Central memory CD8-positive, alpha-beta T cell (primary cell): Measurements from ENCODE around the gene SSTR5.

Experiments
- ATAC-seq: fragments of 150-1000 bp; cut with Tn5 transposase; replicated peaks from 2 replicates; pipeline ENCODE4 v1.10.0; 2022; ENCODE audit warnings: mild to moderate bottlenecking, moderate FRiP score, moderate number of reproducible peaks; ENCODE audit not compliant: poor library complexity, severe bottlenecking; ENCODE audit errors: extremely low read depth
- DNase-seq, 2 donors: peaks; one replicate each; pipeline ENCODE4 v3.0.0; 2021; ENCODE audit warnings: low spot score in 2 of 2
- H3K27ac Mint-ChIP-seq: one replicate; pipeline ENCODE4 v1.8.0; 2022; ENCODE audit warnings: low read depth, mild to moderate bottlenecking, moderate library complexity, mixed read lengths
- H3K27me3 Mint-ChIP-seq: one replicate; pipeline ENCODE4 v1.8.0; 2022; ENCODE audit warnings: mixed read lengths
- H3K36me3 Mint-ChIP-seq: one replicate; pipeline ENCODE4 v1.8.0; 2022; ENCODE audit warnings: mild to moderate bottlenecking, moderate library complexity, mixed read lengths; ENCODE audit not compliant: insufficient read depth
- H3K4me1 Mint-ChIP-seq: one replicate; pipeline ENCODE4 v1.8.0; 2022; ENCODE audit warnings: mixed read lengths
- H3K4me3 Mint-ChIP-seq: one replicate; pipeline ENCODE4 v1.8.0; 2022; ENCODE audit warnings: mild to moderate bottlenecking, moderate library complexity, mixed read lengths
- H3K9me3 Mint-ChIP-seq: one replicate; pipeline ENCODE4 v1.8.0; 2022; ENCODE audit warnings: mixed read lengths

Gene SSTR5

DNA sequence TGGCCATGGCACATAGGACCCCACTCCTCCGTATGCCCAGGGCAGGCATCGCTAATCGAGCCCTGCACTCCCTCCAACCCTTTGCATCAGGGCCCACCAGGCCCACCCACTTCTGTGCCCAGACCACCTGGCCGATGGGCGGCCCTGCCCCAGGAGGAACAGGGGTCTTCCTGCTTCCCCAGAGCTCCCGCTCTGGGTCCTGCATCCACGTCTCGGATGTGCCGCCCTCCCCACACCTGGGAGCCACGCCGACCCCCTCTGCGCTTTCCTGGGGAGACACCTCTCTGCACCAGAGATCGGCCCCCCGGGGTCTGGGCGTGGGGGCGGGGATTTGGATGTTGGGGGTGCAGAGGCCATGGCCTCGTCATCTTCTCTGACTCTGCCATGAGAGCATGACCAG is 21.1 kb upstream of the SSTR5 start:
- H3K27ac Mint-ChIP-seq, result no peak overlapping the region
- no peaks in the 10 kb centered on the region for H3K9me3 Mint-ChIP-seq
- H3K4me1 Mint-ChIP-seq, result no peaks in the 10 kb centered on the region
- no peaks in the 10 kb centered on the region for H3K36me3 Mint-ChIP-seq
- ATAC-seq, result no peak
- no peak for DNase-seq
- H3K4me3 Mint-ChIP-seq, result no peak overlapping the region
- H3K27me3 Mint-ChIP-seq, result no peaks in the 10 kb centered on the region

DNA sequence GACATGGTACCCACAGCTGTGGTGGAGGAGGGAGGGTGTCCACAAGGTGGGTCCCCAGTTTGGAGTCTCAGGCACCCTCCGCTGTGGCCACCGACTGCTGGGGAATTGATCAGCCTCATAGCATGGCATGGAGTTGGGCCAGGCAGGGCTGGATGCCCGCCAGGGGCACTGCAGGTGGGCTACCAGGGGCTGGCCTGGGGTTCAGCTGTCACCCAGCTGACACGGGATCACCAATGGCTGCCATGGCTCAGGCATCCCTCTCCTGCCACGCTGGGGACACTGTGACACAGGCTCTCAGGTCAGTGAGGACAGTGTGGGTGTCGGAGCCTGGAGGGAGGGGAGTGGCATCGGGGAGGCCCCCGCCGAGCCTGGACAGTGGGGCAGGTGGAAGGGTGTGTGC is 19.8 kb upstream of the SSTR5 start:
- Mint-ChIP-seq H3K4me3 (no peak overlapping the region), H3K9me3 (no peaks in the 10 kb centered on the region), H3K27me3 (no peaks in the 10 kb centered on the region), H3K4me1 (no peaks in the 10 kb centered on the region), H3K27ac (no peak overlapping the region), H3K36me3 (no peaks in the 10 kb centered on the region)
- DNase-seq, result no peak
- ATAC-seq, result no peak

DNA sequence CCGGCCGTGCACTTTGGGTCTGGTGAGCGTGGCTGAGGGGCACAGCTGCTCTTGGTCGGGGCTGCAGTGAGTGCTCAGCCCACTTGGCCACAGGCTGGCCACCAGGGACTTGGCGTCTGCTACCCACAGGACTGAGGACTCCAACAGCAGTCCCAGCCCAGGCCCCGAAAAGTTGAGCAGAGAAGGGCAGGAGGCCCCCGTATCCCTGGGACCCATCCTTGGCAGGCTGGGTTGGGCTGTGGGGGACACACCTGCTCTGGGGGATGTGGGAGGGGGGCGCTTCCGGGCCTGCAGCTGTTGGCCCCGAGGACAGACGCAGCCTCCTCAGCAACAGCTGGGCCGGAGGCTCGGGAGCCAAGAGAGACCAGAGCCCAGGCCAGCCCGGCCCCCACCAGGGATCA is 19.4 kb upstream of the SSTR5 start:
- H3K27ac Mint-ChIP-seq, result no peak overlapping the region
- no peaks in the 10 kb centered on the region for H3K27me3 Mint-ChIP-seq
- no peaks in the 10 kb centered on the region for H3K4me1 Mint-ChIP-seq
- ATAC-seq, result no peak
- H3K4me3 Mint-ChIP-seq, result no peak overlapping the region
- no peaks in the 10 kb centered on the region for H3K9me3 Mint-ChIP-seq
- DNase-seq, result no peak
- H3K36me3 Mint-ChIP-seq, result no peaks in the 10 kb centered on the region

DNA sequence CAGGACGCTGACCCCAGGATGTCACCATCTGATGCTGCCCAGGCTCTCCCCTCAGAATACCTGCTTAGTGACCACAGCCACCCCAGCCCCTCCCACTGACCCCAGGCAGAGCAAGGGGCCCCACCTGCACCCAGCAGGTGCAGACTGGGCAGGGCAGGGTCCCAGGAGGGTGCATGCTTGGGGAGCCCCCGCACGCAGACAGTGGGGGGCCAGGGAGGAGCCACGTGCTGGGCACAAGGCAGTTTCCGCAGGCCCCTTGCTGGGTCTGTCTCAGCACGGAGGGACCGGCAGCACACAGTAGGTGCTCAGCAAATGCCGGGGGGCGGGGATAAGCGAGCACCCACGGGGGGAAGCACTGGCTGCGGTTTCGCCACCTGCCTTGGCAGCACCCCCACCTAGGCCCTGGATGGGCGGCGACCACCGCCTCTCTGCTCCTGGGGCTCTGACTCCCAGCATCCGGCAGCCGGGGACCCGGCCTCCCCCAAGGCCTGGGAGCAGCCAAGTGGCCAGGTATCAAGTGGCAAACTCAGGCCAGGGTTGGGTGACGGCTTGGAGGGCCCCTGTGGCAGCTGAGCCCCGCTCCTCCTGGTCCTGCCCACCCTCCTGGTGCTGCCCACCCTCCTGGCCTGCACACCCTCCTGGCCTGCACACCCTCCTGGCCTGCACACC is 18.7 kb upstream of the SSTR5 start:
- Mint-ChIP-seq H3K36me3 (no peaks in the 10 kb centered on the region), H3K9me3 (no peaks in the 10 kb centered on the region), H3K4me1 (no peaks in the 10 kb centered on the region), H3K4me3 (no peak overlapping the region), H3K27me3 (no peaks in the 10 kb centered on the region), H3K27ac (no peak overlapping the region)
- no peak for DNase-seq
- ATAC-seq, result no peak

DNA sequence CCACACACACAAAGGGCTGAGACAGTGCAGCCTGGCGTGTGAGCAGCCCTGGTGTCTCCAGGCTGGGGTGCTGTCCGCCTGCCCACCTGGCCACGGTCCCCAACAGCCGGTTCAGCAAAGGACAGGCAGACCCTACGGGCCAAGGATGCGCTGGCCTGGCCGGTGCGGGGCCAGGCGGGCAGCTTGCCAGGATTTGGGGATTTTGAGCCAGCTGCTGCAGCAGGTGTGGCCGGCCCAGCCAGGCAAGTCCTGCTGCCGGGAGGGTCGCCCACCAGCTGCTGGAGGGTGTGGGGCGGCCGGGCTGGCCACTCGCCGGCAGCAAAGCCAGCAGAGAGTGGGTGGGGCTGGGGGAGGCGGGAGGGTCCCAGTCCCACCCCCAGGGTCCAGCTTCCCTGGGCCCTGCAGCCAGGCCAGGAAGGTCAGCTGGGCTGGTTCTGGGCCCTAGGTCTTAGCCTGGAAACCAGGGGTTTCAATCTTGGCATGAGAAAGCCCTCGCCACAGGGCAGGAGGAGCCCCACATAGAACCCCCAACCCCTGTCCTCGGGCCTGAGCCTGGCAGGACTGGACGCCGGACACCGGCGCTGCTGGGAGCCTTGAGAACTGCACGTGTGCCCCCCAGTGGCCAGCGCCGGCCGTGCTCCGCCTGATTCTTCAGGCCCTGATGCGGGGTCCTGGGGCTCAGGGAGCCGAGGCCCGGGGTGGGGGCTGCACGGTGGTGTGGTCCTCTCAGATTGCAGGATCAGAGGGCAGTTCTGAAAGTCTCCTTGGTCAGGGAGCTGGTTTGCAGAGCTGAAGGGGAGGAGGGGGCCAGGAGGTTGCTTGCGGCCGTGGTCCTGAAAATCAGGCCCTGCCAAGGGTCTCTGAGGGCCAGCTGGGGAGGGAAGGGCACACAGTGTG is 17.6 kb upstream of the SSTR5 start:
- peaks cover 2% of the 10 kb centered on the region for H3K36me3 Mint-ChIP-seq
- ATAC-seq (no peak), DNase-seq (no peak)

GRCh38 chr16:1055557-1055924 is 17.0 kb upstream of the SSTR5 start:
- no peak for DNase-seq
- H3K9me3 Mint-ChIP-seq, result no peaks in the 10 kb centered on the region
- no peak overlapping the region for H3K27ac Mint-ChIP-seq
- no peaks in the 10 kb centered on the region for H3K4me1 Mint-ChIP-seq
- H3K36me3 Mint-ChIP-seq, result peaks cover 2% of the 10 kb centered on the region
- no peak for ATAC-seq
- no peak overlapping the region for H3K4me3 Mint-ChIP-seq
- H3K27me3 Mint-ChIP-seq, result no peaks in the 10 kb centered on the region

More for the DNA sequence above, 17.6 kb upstream of the SSTR5 start:
- no peak overlapping the region for H3K4me3 Mint-ChIP-seq
- no peaks in the 10 kb centered on the region for H3K9me3 Mint-ChIP-seq
- H3K27ac Mint-ChIP-seq, result no peak overlapping the region
- H3K27me3 Mint-ChIP-seq, result no peaks in the 10 kb centered on the region
- no peaks in the 10 kb centered on the region for H3K4me1 Mint-ChIP-seq

GRCh38 chr16:1056196-1056595 is 16.4 kb upstream of the SSTR5 start:
- peaks cover 2% of the 10 kb centered on the region for H3K36me3 Mint-ChIP-seq
- no peaks in the 10 kb centered on the region for H3K9me3 Mint-ChIP-seq

DNA sequence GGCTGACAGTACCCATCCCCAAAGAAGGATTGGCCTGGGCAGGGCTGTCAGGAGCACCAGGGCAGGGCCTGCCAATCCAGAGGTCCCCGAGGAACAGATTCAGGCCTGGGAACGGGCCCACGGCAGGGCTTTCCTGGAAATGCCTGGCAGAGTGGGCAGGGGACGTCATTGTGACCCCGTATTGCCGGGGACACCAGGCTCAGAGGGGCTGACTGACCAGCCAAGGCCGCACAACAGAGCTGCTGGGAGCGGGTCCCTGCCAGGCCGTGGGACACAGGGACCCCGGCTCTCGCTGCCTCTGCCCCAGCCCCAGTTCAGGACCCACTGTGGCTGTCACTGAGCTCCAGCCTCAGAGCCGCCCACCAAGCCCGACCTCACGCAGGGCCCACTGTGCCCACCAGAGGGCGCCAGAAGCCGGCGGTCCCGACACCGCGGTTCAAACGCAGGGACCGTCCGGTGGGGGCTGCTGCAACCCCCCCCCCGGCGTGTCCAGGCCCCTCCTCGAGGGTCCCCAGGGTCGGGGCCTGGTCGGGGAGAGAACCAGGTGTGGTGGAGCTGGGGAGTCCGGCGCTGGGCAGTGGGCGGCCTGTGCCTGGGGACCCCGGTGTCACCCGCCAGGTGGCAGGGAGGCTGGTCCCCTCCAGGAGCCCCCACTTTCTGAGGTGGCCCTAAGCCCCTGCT is 15.2 kb upstream of the SSTR5 start:
- no peak overlapping the region for H3K4me3 Mint-ChIP-seq
- H3K36me3 Mint-ChIP-seq, result peaks cover 2% of the 10 kb centered on the region
- ATAC-seq (no peak), DNase-seq (peak; percentile 25 to 58)
- H3K4me1 Mint-ChIP-seq, result no peaks in the 10 kb centered on the region
- no peaks in the 10 kb centered on the region for H3K9me3 Mint-ChIP-seq
- H3K27me3 Mint-ChIP-seq, result no peaks in the 10 kb centered on the region
- no peak overlapping the region for H3K27ac Mint-ChIP-seq

More at GRCh38 chr16:1056196-1056595, 16.4 kb upstream of the SSTR5 start:
- Mint-ChIP-seq H3K4me3 (no peak overlapping the region), H3K27ac (no peak overlapping the region), H3K27me3 (no peaks in the 10 kb centered on the region), H3K4me1 (no peaks in the 10 kb centered on the region)
- no peak for ATAC-seq
- no peak for DNase-seq

GRCh38 chr16:1058216-1058615 is 14.3 kb upstream of the SSTR5 start:
- H3K4me1 Mint-ChIP-seq, result no peaks in the 10 kb centered on the region
- DNase-seq, result no peak
- H3K27me3 Mint-ChIP-seq, result no peaks in the 10 kb centered on the region
- H3K4me3 Mint-ChIP-seq, result no peak overlapping the region
- no peak overlapping the region for H3K27ac Mint-ChIP-seq
- no peaks in the 10 kb centered on the region for H3K9me3 Mint-ChIP-seq
- H3K36me3 Mint-ChIP-seq, result peaks cover 2% of the 10 kb centered on the region
- no peak for ATAC-seq

- Mint-ChIP-seq H3K4me1 (no peaks in the 10 kb centered on the region), H3K4me3 (no peak overlapping the region), H3K36me3 (peaks cover 2% of the 10 kb centered on the region), H3K9me3 (no peaks in the 10 kb centered on the region), H3K27me3 (peaks cover 10% of the 10 kb centered on the region), H3K27ac (no peak overlapping the region)
- DNase-seq, result no peak
- no peak for ATAC-seq
Observed at GRCh38 chr16:1059310-1059709, 13.2 kb upstream of the SSTR5 start.

DNA sequence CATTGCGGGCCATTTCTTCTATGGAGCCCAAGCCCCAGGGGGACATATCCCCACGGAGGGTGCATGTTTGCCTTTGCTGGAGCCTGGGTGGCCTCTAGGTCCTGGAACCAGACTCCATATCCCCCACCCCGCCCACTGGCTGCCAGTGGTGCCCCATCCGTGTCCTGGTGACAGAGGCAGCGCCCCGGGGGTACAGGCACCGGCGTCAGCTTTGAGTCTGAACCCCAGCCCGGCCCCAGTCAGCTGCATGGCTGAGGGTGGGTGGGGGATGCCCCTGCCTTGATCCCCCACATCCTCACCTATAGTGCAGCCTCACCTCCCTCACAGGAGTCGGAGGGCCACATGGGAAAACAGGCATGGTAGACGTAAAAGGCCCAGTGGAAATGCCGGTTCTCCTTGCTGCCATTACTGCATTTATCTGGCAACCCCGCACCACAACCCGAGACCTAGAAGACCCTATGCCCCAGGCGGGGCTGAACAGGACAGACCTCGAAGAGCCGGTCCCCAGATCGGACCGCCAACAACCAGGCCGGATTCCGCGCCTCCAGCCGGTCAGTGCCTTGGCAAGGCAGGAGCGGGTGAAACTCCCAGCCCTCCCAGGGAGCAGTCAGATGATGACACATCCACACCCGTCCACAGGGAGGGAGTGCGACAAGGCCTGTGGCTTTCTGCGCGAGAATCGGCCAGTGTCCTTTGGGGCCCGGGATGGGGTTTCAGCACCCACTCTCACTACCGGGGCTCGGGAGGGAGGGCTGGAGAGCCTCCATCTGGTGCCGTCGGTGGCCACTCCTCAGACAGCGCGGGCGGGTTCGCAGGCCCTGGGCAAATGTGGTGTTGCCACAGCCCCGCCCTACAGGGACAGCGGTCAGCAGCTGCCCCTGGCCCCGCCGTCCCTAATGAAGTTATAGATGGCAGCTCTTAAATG is 11.9 kb upstream of the SSTR5 start:
- DNase-seq, result no peak
- no peak overlapping the region for H3K4me3 Mint-ChIP-seq
- H3K36me3 Mint-ChIP-seq, result peaks cover 2% of the 10 kb centered on the region
- no peak overlapping the region for H3K27ac Mint-ChIP-seq
- no peak for ATAC-seq
- no peaks in the 10 kb centered on the region for H3K4me1 Mint-ChIP-seq
- no peaks in the 10 kb centered on the region for H3K9me3 Mint-ChIP-seq
- peaks cover 24% of the 10 kb centered on the region for H3K27me3 Mint-ChIP-seq
